GM21529 (cell line): ENCODE data around the gene NTN3.
"Not testable (repeated sequence)": the region's sequence is repeated elsewhere in the genome, so short reads cannot be mapped to it uniquely, and the experiment has no call there.

Source experiments
- ATAC-seq: cut with Tn5 transposase; IDR thresholded peaks from one replicate; pipeline ENCODE4 v1.9.1; 2021; ENCODE audit not compliant: unreplicated experiment

The NTN3 gene

GRCh38 chr16:2476741-2477140 lies 5.6 kb downstream of the NTN3 start:
- ATAC-seq, result no peak

- ATAC-seq, result no peak
Observed at GRCh38 chr16:2477327-2477726, 6.2 kb downstream of the NTN3 start.

GRCh38 chr16:2478279-2478678 lies 7.2 kb downstream of the NTN3 start:
- no peak for ATAC-seq

- not testable (repeated sequence) for ATAC-seq
Observed at GRCh38 chr16:2479996-2480395, 8.9 kb downstream of the NTN3 start.

- ATAC-seq, result no peak
Observed at GRCh38 chr16:2480948-2481347, 9.9 kb downstream of the NTN3 start.

GRCh38 chr16:2481676-2482075 lies 10.6 kb downstream of the NTN3 start:
- ATAC-seq, result no peak

GRCh38 chr16:2482249-2482648 lies 11.2 kb downstream of the NTN3 start:
- ATAC-seq, result no peak

- no peak for ATAC-seq
Observed at GRCh38 chr16:2482708-2483534, 11.8 kb downstream of the NTN3 start.

GRCh38 chr16:2483939-2484897 lies 13.1 kb downstream of the NTN3 start:
- no peak for ATAC-seq

GRCh38 chr16:2484898-2485508 lies 13.9 kb downstream of the NTN3 start:
- ATAC-seq, result no peak

- ATAC-seq, result no peak
Observed at GRCh38 chr16:2485811-2486507, 14.9 kb downstream of the NTN3 start.

- ATAC-seq, result peak; percentile 69
Observed at GRCh38 chr16:2486645-2487516, 15.8 kb downstream of the NTN3 start.

- no peak for ATAC-seq
Observed at GRCh38 chr16:2487517-2487842, 16.4 kb downstream of the NTN3 start.

- no peak for ATAC-seq
Observed at GRCh38 chr16:2487903-2488531, 16.9 kb downstream of the NTN3 start.

- no peak for ATAC-seq
Observed at GRCh38 chr16:2489581-2489980, 18.5 kb downstream of the NTN3 start.

GRCh38 chr16:2490190-2491105 lies 19.4 kb downstream of the NTN3 start:
- no peak for ATAC-seq

GRCh38 chr16:2492292-2492691 lies 21.2 kb downstream of the NTN3 start:
- no peak for ATAC-seq

- no peak for ATAC-seq
Observed at GRCh38 chr16:2493605-2494004, 22.5 kb downstream of the NTN3 start.

- no peak for ATAC-seq
Observed at GRCh38 chr16:2494616-2495015, 23.5 kb downstream of the NTN3 start.
